HG02610 (cell line): ENCODE results near the gene ADCY10.

ENCODE experiments used
- ATAC-seq: cut with Tn5 transposase; IDR thresholded peaks from one replicate; pipeline ENCODE4 v1.9.1; 2021; ENCODE audit warnings: mild to moderate bottlenecking, moderate library complexity; ENCODE audit not compliant: unreplicated experiment

Gene ADCY10

GRCh38 chr1:167790117-167790516, 123.8 kb downstream of the ADCY10 start:
- no peak for ATAC-seq

GRCh38 chr1:167789501-167789900, 124.4 kb downstream of the ADCY10 start:
- ATAC-seq, result no peak

- no peak for ATAC-seq
Measured at GRCh38 chr1:167786502-167786901, 127.4 kb downstream of the ADCY10 start.

- no peak for ATAC-seq
Measured at GRCh38 chr1:167784876-167785550, 128.9 kb downstream of the ADCY10 start.

- no peak for ATAC-seq
Measured at GRCh38 chr1:167782946-167783345, 131.0 kb downstream of the ADCY10 start.

- no peak for ATAC-seq
Measured at GRCh38 chr1:167781558-167781957, 132.4 kb downstream of the ADCY10 start.

GRCh38 chr1:167777269-167777650, 136.7 kb downstream of the ADCY10 start:
- no peak for ATAC-seq

GRCh38 chr1:167776616-167777268, 137.2 kb downstream of the ADCY10 start:
- ATAC-seq, result no peak

GRCh38 chr1:167776151-167776550, 137.8 kb downstream of the ADCY10 start:
- no peak for ATAC-seq

GRCh38 chr1:167775178-167775577, 138.8 kb downstream of the ADCY10 start:
- ATAC-seq, result no peak

- no peak for ATAC-seq
Measured at GRCh38 chr1:167774710-167775109, 139.2 kb downstream of the ADCY10 start.

GRCh38 chr1:167773516-167773915, 140.4 kb downstream of the ADCY10 start:
- ATAC-seq, result no peak

GRCh38 chr1:167772436-167772835, 141.5 kb downstream of the ADCY10 start:
- ATAC-seq, result no peak

- ATAC-seq, result no peak
Measured at GRCh38 chr1:167770127-167770526, 143.8 kb downstream of the ADCY10 start.

GRCh38 chr1:167767761-167768160, 146.2 kb downstream of the ADCY10 start:
- ATAC-seq, result no peak

- no peak for ATAC-seq
Measured at GRCh38 chr1:167766538-167766937, 147.4 kb downstream of the ADCY10 start.

- ATAC-seq, result no peak
Measured at GRCh38 chr1:167765496-167765895, 148.4 kb downstream of the ADCY10 start.

- no peak for ATAC-seq
Measured at GRCh38 chr1:167764458-167765330, 149.2 kb downstream of the ADCY10 start.

GRCh38 chr1:167763525-167764220, 150.3 kb downstream of the ADCY10 start:
- ATAC-seq, result no peak

- no peak for ATAC-seq
Measured at GRCh38 chr1:167762061-167762746, 151.7 kb downstream of the ADCY10 start.

GRCh38 chr1:167761400-167761799, 152.5 kb downstream of the ADCY10 start:
- no peak for ATAC-seq
